Measurements from ENCODE around the gene ICA1L. TPM values are rescaled to one million over a fixed set of nuclear protein-coding genes. Genes with fewer than 3 reads are reported as not detected.

ICA1L gene
- total RNA-seq, 4 donors from 2014 or later = 3.4 to 14.0 (median 9.9) TPM

DNA sequence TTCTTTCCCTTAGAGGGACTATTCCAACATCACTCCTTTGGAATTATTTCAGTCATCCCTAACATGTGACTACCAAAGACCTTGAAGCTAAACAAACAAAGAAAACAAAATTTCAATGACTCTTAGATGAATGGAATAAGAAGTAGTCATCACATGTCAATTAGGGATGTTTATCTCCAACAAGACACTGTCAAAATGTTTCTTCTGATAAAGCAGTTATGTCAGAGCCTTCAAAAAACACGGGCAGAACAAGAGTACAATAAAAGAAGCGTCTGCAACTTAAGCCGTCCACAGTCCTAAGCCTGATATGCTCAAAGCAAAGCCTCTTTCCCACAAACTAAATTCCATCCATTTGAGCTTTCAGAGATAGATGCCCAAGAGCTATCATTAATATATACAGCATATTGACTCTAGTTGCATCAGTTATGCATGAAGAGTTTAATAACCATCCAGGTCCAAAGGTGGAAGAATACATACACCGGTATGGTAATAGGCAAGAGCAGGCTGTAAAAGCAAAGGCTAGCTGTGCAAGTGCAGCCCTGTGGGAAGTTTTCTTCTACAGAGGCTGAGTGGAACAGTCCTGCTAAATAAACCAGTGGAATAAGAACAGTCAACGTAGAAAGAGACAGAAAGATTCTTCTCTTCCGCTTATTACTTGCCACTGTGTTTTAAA, 98.1 kb downstream of the ICA1L start:
- DNase-seq (ENCODE audit: low spot score) (no peak), ATAC-seq (ENCODE audit: low FRiP score) (no peak)
- TF ChIP-seq, protein P1, sequence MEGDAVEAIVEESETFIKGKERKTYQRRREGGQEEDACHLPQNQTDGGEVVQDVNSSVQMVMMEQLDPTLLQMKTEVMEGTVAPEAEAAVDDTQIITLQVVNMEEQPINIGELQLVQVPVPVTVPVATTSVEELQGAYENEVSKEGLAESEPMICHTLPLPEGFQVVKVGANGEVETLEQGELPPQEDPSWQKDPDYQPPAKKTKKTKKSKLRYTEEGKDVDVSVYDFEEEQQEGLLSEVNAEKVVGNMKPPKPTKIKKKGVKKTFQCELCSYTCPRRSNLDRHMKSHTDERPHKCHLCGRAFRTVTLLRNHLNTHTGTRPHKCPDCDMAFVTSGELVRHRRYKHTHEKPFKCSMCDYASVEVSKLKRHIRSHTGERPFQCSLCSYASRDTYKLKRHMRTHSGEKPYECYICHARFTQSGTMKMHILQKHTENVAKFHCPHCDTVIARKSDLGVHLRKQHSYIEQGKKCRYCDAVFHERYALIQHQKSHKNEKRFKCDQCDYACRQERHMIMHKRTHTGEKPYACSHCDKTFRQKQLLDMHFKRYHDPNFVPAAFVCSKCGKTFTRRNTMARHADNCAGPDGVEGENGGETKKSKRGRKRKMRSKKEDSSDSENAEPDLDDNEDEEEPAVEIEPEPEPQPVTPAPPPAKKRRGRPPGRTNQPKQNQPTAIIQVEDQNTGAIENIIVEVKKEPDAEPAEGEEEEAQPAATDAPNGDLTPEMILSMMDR (IDR thresholded peaks at IDR 0.05) = no peak

DNA sequence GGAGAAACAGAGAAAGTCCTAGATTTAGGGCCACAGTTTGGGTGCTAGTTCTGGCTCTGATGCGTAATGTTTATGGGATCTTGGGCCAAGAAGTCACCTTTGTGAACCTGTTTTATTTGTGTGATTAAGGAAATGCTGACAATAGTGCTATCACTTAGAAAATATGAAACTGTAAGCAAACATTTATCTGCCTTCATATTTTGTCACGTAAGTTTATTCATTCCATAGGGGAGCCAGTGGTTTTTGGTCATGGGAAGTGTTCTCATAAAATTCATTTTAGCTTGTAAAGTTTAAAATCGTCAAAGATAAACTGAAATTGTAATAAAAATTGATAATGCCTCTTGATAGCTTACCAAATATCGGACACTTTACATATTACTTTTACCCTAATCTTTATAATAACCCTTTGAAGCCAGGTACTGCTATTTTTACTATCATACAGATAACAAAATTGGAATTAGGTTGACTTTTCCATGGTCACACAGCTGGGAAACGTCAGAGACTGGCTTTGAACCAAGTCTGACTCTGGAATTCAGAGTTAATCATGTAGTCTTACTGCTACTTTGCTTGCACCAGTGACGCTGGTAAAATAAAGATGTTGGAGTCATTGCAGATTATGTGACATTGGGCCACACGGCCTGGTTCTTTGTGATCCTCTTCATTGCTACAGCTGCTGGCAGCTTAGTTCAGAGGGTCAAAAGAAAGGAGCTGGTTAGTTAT, 99.7 kb downstream of the ICA1L start:
- ATAC-seq (ENCODE audit: low FRiP score) (no peak), DNase-seq (ENCODE audit: low spot score) (no peak)
- TF ChIP-seq, protein P1 (IDR thresholded peaks at IDR 0.05) = no peak

DNA sequence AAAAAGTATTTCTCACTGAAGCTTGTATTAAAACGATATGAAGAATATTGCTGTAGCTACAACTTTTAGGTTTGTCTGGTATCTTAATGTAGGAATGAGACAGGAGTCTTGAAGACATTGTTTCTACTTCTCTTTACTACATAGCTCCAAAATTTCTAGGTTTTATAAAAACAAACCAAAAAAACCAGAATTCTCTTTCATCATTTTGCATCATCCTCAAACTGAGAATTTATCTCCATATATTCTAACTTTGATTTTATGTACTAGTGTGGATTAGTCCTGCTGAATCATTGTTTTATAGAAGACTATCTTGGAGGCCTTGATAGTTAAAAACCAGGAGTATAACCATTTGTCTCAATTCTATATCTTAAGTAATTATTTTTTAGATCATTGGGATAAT, 100.2 kb downstream of the ICA1L start:
- ATAC-seq (ENCODE audit: low FRiP score) = no peak
- DNase-seq (ENCODE audit: low spot score) = no peak
- TF ChIP-seq, protein P1 (IDR thresholded peaks at IDR 0.05) = no peak

DNA sequence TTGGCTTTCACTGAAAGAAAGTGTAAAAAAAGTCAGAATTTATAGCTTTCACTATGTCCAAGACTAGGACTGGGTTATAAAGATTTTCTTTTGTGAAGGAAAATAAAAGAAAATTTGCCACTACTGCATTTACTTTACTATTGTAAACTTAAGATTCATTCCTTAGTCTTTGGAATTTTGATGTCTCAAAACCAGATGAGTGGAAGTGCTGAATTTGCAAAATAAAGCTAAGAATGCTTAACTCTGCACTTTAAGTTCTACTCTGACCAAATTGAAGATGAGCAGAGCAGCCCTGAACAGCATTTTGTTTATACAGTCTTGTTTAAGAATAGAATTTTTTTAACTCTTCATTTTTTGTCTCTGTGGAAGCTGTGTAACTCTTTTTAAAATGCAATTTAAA, 102.4 kb downstream of the ICA1L start:
- no peak for ATAC-seq (ENCODE audit: low FRiP score)
- no peak for DNase-seq (ENCODE audit: low spot score)
- TF ChIP-seq, protein P1 (IDR thresholded peaks at IDR 0.05) = no peak

DNA sequence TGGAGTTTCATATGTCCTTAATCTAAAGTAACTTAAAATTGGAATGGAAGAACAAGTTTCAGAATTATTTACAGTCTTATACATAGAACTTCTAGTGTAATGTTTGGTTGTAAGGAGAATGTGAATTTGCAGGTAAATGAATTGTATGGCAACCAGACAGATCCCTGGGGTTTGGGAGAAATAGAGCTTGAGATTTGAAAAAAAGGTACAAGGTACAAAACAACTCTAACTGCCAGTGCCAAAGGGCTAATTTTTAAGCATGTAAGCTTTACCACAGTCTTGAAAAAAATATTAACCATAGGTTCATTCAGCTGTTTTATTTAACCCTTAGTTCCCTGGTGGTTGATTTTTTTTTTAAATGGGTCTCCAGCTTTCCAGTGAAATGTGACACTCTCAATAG, 103.3 kb downstream of the ICA1L start:
- ATAC-seq (ENCODE audit: low FRiP score) (no peak), DNase-seq (ENCODE audit: low spot score) (no peak)
- TF ChIP-seq, protein P1 (IDR thresholded peaks at IDR 0.05) = no peak

DNA sequence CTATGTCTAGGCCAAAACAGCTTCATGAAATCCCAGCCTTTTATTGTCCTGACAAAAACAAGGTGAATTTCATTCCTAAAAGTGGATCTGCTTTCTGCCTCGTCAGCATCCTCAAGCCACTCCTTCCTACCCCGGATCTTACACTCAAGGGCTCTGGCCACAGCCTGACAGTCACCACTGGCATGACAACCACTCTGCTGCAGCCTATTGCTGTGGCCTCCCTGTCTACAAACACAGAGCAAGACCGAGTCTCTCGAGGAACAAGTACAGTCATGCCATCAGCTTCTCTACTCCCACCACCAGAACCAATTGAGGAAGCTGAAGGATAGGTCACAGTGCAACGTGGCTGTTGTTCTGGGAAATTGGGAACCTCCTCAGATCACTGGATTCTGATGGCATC, 106.1 kb downstream of the ICA1L start:
- TF ChIP-seq, protein P1 (IDR thresholded peaks at IDR 0.05) = no peak
- no peak for DNase-seq (ENCODE audit: low spot score)
- no peak for ATAC-seq (ENCODE audit: low FRiP score)

DNA sequence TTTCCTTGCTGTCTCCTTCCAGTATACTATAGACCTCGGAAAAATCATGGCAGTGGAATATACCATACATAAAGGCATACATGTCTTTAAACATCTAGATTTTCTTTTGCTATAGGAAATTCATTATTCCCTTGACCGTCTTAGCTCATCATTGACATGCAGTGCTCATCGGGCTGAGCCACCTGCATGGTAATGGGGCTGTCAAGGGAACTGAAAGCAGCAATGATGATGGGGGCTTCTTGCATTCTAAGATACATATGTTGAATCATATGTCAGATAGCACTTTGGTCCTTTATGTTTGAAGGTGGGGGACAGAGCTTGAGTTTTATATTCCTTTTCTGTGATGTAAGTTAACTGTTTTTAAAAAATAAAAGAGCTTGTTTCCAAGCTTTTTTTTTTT, 106.6 kb downstream of the ICA1L start:
- ATAC-seq (ENCODE audit: low FRiP score) (no peak), DNase-seq (ENCODE audit: low spot score) (no peak)
- TF ChIP-seq, protein P1 (IDR thresholded peaks at IDR 0.05) = no peak
